ENCODE results near the gene TASOR.

Gene TASOR

GRCh38 chr3:56683122-56683817 is at the start of gene TASOR:
TSS of gene TASOR (minus strand) at chr3:56683265. CDS start at chr3:56683006, 259 bp downstream.
- H4K20me1 ChIP-seq (ENCODE audit: insufficient read depth, low read length), result no peaks in the 10 kb centered on the region
- H3K36me3 ChIP-seq (replicated peaks; ENCODE audit: insufficient read depth, low read length), result no peaks in the 10 kb centered on the region
- peak within 1 kb of the TSS; percentile 73 for H3K4me3 ChIP-seq (ENCODE audit: low read length)
- no peaks in the 10 kb centered on the region for H3K27me3 ChIP-seq (replicated peaks; ENCODE audit: insufficient read depth, low read length)
- TF ChIP-seq CTCF (IDR thresholded peaks at IDR 0.05; ENCODE audit: low read length) (no peak), EZH2phosphoT487 (IDR thresholded peaks at IDR 0.05; ENCODE audit: low read length) (no peak), EZH2 (optimal IDR thresholded peaks at IDR 0.05; ENCODE audit: low read depth, low read length) (no peak)
- H3F3A ChIP-seq (ENCODE audit: insufficient read depth, low read length), result 0 out of 2 replicates have a peak, but pooled peaks cover 3% of the 10 kb centered on the region
- H3K4me2 ChIP-seq (ENCODE audit: low read depth, low read length), result peak within 1 kb of the TSS; percentile 66
- H3K9me2 ChIP-seq (replicated peaks; ENCODE audit: insufficient read depth, low read length), result no peaks in the 10 kb centered on the region
- H3K27ac ChIP-seq (ENCODE audit: low read length), result peak within 1 kb of the TSS; percentile 91
- H3K79me2 ChIP-seq (ENCODE audit: low read length), result peaks cover 43% of the 10 kb centered on the region
- H2AFZ ChIP-seq (ENCODE audit: low read length), result peak within 1 kb of the TSS; percentile 97
- H3K9me3 ChIP-seq (replicated peaks; ENCODE audit: insufficient read depth, low read length), result no peaks in the 10 kb centered on the region
- H3K4me1 ChIP-seq (ENCODE audit: low read length), result peaks cover 18% of the 10 kb centered on the region
- peak; percentile 92 for DNase-seq
- H3K9ac ChIP-seq (ENCODE audit: low read length), result peak within 1 kb of the TSS; percentile 94

- no peaks in the 10 kb centered on the region for H3K79me2 ChIP-seq (ENCODE audit: low read length)
- H3K4me3 ChIP-seq (ENCODE audit: low read length), result no peak overlapping the region
- H3K9me3 ChIP-seq (replicated peaks; ENCODE audit: insufficient read depth, low read length), result no peaks in the 10 kb centered on the region
- no peaks in the 10 kb centered on the region for H3K4me1 ChIP-seq (ENCODE audit: low read length)
- no peaks in the 10 kb centered on the region for H3F3A ChIP-seq (ENCODE audit: insufficient read depth, low read length)
- no peak for DNase-seq
- H2AFZ ChIP-seq (ENCODE audit: low read length), result no peak overlapping the region
- H3K4me2 ChIP-seq (ENCODE audit: low read depth, low read length), result no peak overlapping the region
- no peaks in the 10 kb centered on the region for H3K9me2 ChIP-seq (replicated peaks; ENCODE audit: insufficient read depth, low read length)
- no peaks in the 10 kb centered on the region for H4K20me1 ChIP-seq (ENCODE audit: insufficient read depth, low read length)
- TF ChIP-seq EZH2phosphoT487 (IDR thresholded peaks at IDR 0.05; ENCODE audit: low read length) (no peak), EZH2 (optimal IDR thresholded peaks at IDR 0.05; ENCODE audit: low read depth, low read length) (no peak), CTCF (IDR thresholded peaks at IDR 0.05; ENCODE audit: low read length) (no peak)
- no peaks in the 10 kb centered on the region for H3K36me3 ChIP-seq (replicated peaks; ENCODE audit: insufficient read depth, low read length)
- no peak overlapping the region for H3K27ac ChIP-seq (ENCODE audit: low read length)
- no peaks in the 10 kb centered on the region for H3K27me3 ChIP-seq (replicated peaks; ENCODE audit: insufficient read depth, low read length)
- no peak overlapping the region for H3K9ac ChIP-seq (ENCODE audit: low read length)
Observed at GRCh38 chr3:56732109-56732508, 49.0 kb upstream of the TASOR start.

- peak; percentile 92 for DNase-seq
- Histone ChIP-seq H3K9me3 (replicated peaks; ENCODE audit: insufficient read depth, low read length) (no peaks in the 10 kb centered on the region), H3K9ac (ENCODE audit: low read length) (no peak overlapping the region), H3K79me2 (ENCODE audit: low read length) (no peaks in the 10 kb centered on the region), H4K20me1 (ENCODE audit: insufficient read depth, low read length) (no peaks in the 10 kb centered on the region), H3K4me1 (ENCODE audit: low read length) (peaks cover 17% of the 10 kb centered on the region), H3K27ac (ENCODE audit: low read length) (peak overlapping the region; percentile 62), H3K36me3 (replicated peaks; ENCODE audit: insufficient read depth, low read length) (no peaks in the 10 kb centered on the region), H3K9me2 (replicated peaks; ENCODE audit: insufficient read depth, low read length) (no peaks in the 10 kb centered on the region), H3K4me2 (ENCODE audit: low read depth, low read length) (peak overlapping the region; percentile 81), H3K4me3 (ENCODE audit: low read length) (peak overlapping the region; percentile 33; the same call in 1 of the 2 replicates), H3K27me3 (replicated peaks; ENCODE audit: insufficient read depth, low read length) (no peaks in the 10 kb centered on the region), H2AFZ (ENCODE audit: low read length) (peak overlapping the region; percentile 56), H3F3A (ENCODE audit: insufficient read depth, low read length) (peaks cover 12% of the 10 kb centered on the region)
- no peak for TF ChIP-seq EZH2phosphoT487 (IDR thresholded peaks at IDR 0.05; ENCODE audit: low read length)
- TF ChIP-seq EZH2 (optimal IDR thresholded peaks at IDR 0.05; ENCODE audit: low read depth, low read length), result no peak
- no peak for TF ChIP-seq CTCF (IDR thresholded peaks at IDR 0.05; ENCODE audit: low read length)
Observed at GRCh38 chr3:56725175-56725574, 42.1 kb upstream of the TASOR start.

Measured in MM.1S (cell line).